Measurements from ENCODE around the gene ADAMTSL2.

- TF ChIP-seq CTCF (IDR thresholded peaks at IDR 0.05) (no peak), POLR2AphosphoS5 (IDR thresholded peaks at IDR 0.05; ENCODE audit: insufficient read depth in 1 of 2, low read depth in 1 of 2) (no peak)
Measured at GRCh38 chr9:133584559-133585476, 50.3 kb downstream of the ADAMTSL2 start.

Measured in vagina (tissue), 2 donors.